ENCODE measurements around the gene MT1F.
"Not testable (repeated sequence)": the region's sequence is repeated elsewhere in the genome, so short reads cannot be mapped to it uniquely, and the experiment has no call there.

The MT1F gene

DNA sequence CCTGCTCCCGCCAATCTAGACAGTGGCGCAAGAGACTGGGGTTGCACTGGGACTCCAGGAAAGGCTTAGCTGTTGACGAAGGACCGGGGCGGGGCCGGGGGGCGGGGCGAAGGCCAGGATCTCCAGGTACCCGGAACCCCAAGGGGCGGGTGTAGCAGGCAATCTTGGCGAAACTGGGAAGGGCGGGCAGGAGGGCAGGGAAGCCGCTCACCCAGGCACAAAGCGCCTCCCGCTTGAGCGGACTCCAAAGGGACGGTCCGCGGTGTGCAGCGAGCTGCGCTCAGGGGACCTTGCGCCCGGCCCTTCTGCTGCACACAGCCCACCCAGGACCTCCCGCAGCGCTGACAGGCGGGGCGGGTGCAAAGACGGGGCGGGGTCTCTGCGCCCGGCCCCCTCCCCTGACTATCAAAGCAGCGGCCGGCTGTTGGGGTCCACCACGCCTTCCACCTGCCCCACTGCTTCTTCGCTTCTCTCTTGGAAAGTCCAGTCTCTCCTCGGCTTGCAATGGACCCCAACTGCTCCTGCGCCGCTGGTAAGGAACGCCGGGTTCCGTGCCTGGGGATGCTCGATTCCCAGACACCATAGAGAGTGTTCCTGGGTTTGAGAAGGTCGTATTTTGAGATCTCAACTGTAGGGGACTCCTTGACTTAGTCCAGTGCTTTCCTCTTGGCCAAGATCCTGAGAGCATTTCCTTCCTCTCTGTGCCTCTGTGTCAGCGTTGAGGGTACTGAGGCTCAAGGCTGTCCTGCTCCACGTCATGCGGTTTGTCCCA, at the start of gene MT1F:
MT1F (plus strand) TSS at position 405 of the 772 bp plus-strand sequence; CDS start at position 505, 100 bp downstream.
- peak in 3 of 4 experiments; percentile 51 to 67 (median 63) for DNase-seq (ENCODE audit: low read depth in 4 of 4, low spot score in 1 of 4)

DNA sequence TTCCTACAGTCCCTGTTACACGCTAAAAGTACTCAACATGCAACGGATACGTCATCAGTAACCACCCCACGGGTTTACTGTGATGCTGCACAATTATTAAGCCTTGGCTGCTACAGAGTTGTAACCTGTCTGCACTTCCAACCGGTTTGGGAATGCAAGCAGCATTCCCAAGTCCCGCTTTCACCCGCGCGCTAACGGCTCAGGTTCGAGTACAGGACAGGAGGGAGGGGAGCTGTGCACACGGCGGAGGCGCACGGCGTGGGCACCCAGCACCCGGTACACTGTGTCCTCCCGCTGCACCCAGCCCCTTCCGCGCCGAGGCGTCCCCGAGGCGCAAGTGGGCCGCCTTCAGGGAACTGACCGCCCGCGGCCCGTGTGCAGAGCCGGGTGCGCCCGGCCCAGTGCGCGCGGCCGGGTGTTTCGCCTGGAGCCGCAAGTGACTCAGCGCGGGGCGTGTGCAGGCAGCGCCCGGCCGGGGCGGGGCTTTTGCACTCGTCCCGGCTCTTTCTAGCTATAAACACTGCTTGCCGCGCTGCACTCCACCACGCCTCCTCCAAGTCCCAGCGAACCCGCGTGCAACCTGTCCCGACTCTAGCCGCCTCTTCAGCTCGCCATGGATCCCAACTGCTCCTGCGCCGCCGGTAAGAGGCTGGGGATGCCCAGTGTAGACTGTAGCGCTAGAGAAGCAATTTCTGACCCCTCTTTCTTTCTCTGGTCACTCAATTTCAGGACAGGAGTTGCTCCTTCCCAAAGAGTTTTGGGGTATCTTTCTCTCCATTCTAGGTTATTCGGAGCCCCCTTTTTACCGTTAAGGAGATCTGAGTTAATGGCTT, 49.5 kb upstream of the MT1F start, which contains the start of gene MT2A:
MT2A (plus strand) TSS at position 542 of the 833 bp plus-strand sequence; CDS start at position 614, 72 bp downstream.
- DNase-seq (ENCODE audit: low read depth in 4 of 4, low spot score in 1 of 4), result peak; percentile 79 to 90 (median 82)

DNA sequence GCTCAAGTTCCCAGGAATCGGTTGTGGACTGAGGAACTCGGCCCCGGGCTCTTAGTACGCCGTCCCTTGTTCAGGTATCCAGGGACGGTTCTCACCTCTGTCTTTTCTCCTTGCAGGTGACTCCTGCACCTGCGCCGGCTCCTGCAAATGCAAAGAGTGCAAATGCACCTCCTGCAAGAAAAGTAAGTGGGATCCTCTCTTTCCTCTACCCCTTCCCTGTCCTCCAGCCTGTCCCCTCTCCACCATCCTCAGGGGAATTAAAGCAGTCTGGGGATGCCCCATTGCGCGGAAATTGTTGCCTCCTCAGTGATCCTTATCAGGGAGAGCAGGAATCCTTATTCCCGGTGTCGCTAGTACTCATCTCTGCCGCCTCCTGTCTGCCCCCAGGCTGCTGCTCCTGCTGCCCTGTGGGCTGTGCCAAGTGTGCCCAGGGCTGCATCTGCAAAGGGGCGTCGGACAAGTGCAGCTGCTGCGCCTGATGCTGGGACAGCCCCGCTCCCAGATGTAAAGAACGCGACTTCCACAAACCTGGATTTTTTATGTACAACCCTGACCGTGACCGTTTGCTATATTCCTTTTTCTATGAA, 48.8 kb upstream of the MT1F start:
- DNase-seq (ENCODE audit: low read depth in 4 of 4, low spot score in 1 of 4), result no peak

DNA sequence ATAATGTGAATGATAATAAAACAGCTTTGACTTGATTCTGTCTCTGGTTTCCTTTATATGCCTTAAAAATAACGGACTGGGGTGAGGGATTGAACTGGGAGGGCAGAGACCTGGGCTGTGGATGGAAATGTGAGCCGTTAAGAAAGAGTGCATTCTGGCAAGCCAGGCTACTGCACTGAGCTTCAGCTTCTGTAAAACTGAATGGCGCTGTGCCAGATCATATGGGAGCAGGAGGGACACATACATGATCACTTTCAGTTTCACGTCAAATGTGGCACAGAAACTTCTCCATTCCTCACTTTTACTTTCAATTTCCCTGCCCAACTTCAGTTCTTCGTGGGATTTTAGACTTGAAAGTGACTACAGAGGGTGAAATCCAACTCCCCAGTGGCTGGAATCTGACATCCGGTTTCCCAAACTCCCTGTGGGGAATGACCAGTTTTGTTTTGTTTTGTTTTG, 48.3 kb upstream of the MT1F start:
- DNase-seq (ENCODE audit: low read depth in 4 of 4, low spot score in 1 of 4), result peak; percentile 52 to 70 (median 60)

DNA sequence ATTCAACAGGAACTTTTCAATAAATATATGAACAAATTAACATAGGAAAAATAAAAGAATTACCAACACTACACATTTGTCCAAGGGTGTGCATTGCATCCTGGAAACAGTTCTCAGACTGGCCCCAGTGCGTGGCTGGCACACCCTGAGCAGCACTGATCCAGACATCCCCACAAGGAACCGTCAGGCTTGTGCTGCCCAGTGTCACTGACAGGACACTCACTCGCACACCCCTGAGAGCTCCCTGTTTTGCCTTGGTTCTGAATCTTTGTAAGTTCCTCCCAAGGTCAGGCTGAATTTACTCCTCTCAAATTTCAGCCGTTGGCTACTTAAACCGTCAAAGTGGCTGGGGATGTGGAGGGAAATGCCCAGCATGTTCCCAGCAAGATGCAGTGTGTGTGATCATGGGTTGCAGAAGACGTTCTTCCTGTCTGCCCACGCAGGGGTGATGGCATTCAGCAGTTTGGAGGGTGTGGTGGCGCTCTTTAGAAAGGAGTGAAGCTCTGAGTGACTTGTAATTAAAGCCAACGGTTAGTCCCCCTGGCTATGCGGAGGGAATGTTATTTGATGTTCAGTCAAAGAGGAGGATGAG, 47.6 kb upstream of the MT1F start:
- peak; percentile 42 to 77 (median 58) for DNase-seq (ENCODE audit: low read depth in 4 of 4, low spot score in 1 of 4)

DNA sequence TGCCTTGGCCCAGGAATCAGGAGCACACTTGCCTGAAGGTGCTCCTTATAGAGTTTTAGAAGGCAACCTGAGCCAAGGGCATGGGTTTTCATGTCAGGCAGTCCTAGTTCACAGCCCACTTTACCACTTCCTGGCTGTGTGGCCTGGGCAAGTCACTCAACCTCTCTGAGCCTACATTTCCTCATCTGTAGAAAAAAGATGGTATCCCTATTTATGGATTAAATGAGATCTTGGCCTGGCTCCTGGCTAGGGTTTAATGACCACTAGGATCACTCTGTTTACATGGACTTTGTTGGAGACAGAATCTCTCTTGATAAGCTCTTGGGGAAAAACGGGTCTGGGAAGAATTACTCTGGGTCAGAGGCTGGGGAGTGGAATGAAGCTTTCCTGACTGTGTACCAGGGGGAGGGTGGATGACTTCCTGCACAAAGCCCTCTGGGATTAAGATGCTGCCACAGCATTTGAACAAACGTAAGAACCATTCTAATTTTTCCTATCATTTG, 47.1 kb upstream of the MT1F start:
- peak in 1 of 4 experiments; percentile 46 for DNase-seq (ENCODE audit: low read depth in 4 of 4, low spot score in 1 of 4)

DNA sequence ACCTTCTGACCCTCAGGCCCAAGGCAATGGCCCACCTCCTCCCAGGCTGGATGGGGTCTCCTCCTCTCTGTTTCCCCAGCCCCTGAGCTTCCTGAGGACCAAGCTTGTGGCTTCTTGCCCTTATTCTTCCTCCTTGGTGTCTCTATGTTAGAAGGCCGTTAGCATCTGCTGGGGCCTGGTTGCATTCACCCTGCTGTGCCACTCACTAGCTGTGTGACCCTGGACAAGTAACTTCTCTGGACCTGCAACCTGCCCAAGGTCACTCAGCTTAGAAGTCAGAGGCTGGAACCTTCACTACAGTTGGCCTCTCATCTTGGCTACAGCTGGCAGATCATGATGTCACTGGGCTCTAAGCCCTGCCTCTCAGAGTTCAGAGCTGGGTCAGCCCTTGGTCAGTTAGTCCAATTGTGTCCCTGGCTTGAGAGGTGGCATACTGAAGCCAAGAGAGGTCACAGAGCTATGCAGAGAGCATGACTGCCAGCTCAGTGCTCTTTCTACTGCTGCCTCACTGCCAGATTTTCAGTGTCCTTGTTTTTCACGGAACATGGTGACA, 46.4 kb upstream of the MT1F start:
- DNase-seq (ENCODE audit: low read depth in 4 of 4, low spot score in 1 of 4), result no peak

DNA sequence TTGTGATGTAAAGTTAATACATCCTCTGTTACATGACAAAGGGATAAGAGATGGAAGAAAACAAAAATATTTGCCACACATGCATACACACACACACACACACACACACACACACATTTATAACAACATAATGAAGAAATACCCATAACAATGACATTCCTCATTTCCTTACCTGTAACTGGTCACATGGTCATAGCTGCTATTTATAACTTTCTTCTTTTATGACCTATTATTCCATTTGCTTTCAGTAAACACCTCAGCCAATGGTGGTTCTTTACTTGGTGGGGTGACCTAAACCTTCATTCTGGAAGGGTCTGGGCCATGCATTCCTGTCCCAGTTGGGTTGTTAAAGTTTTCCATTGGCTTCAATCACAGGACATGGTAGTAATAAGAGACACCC, 44.1 kb upstream of the MT1F start:
- no peak for DNase-seq (ENCODE audit: low read depth in 4 of 4, low spot score in 1 of 4)

DNA sequence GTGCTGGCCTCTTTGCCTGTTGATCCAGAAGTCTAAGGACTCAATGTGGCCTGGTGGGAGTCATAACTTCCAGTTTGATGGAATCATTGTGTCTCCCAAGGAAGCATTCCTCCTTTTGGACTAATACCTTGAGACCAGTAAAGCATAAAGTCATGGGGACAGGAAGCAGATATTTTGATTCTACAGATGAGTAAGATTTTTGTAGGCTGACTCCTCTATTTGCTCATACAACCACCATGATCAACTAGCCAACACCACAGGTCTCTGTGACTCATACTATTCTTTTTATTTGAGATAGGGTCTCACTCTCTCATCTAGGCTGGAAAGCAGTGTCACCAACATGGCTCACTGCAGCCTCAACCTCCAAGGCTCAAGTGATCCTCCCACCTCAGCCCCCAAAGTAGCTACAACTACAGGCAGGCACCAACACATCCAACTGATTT, 43.2 kb upstream of the MT1F start:
- no peak for DNase-seq (ENCODE audit: low read depth in 4 of 4, low spot score in 1 of 4)

DNA sequence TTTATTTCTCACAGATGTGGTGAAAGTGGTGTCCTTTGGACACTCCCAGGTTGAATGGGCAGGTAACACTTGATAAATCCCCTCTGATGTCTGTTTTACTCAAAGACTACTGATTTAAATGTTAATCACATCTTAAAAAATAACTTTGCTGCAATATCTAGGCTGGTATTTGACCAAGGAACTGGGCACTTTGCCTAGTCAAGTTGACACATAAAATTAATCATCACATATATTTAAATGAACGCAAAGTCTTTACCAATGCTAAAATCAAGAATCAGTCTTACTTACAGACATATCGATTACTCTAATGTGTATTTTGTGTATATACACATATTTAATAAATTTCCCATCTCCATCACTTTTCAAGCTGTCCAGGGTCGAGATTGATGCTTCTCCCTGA, 42.4 kb upstream of the MT1F start:
- no peak for DNase-seq (ENCODE audit: low read depth in 4 of 4, low spot score in 1 of 4)

DNA sequence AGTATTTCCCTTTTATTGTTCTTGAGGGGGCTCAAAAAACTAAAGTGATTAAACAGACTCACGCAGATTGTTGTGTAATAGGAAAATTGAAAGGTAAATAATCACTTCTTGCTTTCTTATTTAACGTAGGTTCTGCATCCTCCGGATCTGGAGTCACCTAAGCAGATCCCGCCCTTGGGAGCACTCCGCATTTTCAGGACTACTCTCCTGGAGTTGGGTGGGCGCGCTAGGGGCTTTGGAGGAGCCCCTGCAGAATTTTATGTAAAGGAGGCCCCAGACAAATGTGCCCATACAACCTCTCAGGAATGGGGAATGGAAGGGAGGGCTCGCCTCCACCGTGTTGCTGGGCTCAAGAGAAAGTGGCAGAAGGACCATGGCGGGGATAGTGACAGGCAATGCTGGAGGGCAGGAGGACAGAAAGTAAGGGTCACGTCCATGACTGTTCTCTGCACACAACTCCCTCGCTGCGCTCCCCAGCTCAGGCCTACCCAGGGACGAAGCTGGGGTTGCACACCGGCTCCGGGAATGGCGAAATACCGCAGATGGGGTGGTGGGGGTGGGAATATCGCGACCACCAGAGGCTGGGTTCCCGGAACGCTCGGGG, 41.0 kb upstream of the MT1F start:
- DNase-seq (ENCODE audit: low read depth in 4 of 4, low spot score in 1 of 4), result no peak

DNA sequence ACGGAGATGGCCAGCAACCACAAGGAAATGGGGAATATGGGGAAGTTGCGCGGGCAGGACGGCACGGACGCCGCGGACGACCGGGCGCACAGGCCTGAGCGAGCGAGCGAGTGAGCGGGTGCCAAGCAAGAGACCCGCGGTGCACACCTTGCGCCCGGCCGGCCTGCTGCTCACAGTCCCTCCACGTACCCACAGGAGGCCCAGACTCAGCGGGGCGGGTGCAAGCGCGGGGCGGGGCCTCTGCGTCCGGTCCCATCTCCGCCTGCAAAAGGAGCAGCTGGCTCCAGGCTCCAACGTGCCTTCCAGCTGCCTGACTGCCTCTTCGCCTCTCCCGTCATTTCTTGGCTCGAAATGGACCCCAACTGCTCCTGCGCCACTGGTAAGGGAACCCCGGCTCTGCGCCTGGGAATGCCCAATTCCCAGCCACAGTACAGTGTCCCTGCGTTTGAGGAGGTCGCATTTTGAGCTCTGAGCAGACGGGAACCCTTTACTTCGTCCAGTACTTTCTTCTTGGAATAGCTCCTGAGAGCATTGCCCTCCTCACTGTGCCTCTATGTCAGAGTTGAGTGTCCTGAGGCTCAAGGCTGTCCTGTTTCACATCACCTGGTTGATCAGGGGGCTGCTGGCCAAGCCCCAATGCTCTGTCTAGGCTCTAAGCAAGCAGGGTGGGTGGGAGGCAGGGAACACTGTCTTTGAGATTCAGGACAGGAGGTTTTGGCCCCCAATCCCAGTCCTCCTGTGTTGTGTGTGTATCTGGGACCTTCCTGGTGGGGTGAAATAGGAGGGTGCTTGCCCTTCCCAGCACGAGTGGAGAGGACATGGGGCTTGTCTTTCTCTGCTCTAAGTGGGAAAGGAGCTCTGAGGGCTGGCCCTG, 40.3 kb upstream of the MT1F start:
- peak in 1 of 4 experiments; percentile 56 for DNase-seq (ENCODE audit: low read depth in 4 of 4, low spot score in 1 of 4)

DNA sequence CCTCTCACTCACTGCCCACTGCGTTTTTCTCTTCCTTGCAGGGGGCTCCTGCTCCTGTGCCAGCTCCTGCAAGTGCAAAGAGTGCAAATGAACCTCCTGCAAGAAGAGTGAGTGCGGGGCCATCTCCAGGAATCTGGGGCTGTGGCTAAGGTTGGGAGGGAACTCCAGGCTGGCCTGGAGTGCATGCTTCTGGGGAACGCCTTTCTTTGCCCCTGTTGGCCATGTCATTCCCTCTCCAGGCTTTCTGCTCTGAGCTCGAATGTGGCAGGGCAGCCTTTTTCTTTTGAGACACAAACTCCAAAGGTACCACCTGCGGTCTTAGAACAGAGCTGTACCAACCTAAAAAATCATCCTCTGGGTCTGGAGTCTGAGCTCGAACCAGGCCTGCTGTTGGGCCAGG, 39.6 kb upstream of the MT1F start:
- no peak for DNase-seq (ENCODE audit: low read depth in 4 of 4, low spot score in 1 of 4)

DNA sequence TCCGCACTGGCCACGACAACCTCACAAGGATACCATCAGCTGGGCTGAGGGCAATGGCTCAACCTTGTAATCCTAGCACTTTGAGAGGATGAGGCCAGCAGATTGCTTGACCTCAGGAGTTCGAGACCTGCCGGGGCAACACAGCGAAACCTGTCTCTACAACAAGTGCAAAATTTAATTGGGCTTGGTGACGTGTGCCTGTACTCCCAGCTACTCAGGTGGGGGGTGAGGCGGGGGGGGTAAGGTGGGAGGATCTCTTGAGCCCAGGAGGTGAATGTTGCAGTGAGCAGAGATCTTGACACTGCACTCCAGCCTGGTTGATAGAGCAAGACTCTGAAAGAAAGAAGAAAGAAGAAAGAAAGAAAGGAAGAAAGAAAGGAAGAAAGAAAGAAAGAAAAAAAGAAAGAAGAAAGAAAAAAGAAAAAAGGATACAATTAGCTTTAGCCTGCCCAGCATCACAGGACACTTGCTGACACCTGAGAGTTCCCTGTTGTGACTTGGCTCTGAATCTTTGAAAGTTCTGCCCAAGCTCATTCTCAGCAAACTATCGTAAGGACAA, 37.3 kb upstream of the MT1F start:
- no peak for DNase-seq (ENCODE audit: low read depth in 4 of 4, low spot score in 1 of 4)

DNA sequence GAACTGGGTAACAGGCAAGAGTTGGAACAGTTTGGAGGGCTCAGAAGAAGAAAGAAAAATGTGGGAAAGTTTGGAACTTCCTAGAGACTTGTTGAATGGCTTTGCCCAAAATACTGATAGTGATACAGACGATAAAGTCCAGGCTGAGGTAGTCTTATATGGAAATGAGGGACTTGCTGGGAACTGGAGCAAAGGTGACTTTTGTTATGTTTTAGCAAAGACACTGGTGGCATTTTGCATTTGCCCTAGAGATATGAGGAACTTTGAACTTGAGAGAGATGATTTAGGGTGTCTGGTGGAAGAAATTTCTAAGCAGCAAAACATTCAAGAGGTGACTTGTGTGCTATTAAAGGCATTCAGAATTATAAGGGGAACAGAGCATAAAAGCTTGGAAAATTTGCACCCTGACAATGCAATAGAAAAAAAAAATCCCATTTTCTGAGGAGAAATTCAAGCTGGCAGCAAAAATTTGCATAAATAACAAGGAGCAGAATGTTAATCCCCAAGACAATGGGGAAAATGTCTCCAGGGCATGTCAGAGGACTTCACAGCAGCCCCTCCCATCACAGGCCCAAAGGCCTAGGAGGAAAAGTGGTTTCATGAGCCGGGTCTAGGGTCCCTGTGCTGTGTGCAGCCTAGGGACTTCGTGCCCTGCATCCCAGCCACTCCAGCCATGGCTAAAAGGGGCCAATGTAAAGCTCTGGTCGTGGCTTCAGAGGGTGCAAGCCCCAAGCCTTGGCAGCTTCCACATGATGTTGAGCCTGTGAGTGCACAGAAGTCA, 35.9 kb upstream of the MT1F start:
- DNase-seq (ENCODE audit: low read depth in 4 of 4, low spot score in 1 of 4), result not testable (repeated sequence)

DNA sequence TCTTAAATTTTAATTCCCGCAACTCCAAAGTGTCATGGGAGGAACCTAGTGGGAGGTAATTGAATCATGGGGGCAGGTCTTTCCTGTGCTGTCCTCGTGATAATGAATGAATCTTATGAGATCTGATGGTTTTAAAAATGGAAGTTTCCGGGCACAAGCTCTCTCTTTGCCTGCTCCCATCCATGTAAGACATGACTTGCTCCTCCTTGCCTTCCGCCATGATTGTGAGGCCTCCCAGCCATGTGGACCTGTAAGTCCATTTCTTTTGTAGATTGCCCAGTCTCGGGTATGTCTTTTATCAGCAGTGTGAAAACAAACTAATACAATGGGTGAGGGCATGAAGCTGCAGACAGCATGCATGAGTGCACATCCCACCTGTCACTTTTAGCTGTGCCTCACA, 34.6 kb upstream of the MT1F start:
- DNase-seq (ENCODE audit: low read depth in 4 of 4, low spot score in 1 of 4), result not testable (repeated sequence)

DNA sequence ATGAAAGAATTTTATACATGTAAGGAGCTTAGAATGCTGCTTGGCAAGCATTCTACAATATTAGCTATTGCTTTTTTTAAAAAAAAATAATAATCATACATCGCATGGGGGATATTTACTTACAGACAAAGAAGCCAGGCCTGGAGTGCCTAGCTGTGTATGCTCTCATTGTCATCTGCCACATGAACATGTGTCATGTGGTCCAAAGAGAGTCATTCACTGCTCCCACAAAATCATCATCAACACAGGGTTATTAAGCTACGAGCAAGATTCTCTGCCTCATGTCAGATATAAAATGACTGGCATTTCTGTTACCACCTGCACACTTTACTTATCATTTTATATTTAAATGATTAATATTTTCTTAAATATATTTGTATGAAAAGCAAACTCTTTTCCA, 34.1 kb upstream of the MT1F start:
- no peak for DNase-seq (ENCODE audit: low read depth in 4 of 4, low spot score in 1 of 4)

All from stimulated activated CD4-positive, alpha-beta T cell treated with anti-CD3 and anti-CD28 coated beads, Interleukin-1b, Interleukin-23, amount 100 ng/mL, for 24 hours (primary cell).